Loucy (cell line): Measurements from ENCODE around the gene LRBA.

Experiments used
- CTCF ChIP-seq: fragments of 200-600 bp; sonication (generic); conservative IDR thresholded peaks from 2 replicates; pipeline ENCODE4 v1.5.1; 2014; ENCODE audit warnings: mild to moderate bottlenecking, antibody characterized with exemption, low read length
- EZH2phosphoT487 ChIP-seq: fragments of 200-600 bp; IDR thresholded peaks from 2 replicates; pipeline ENCODE4 v1.6.1; 2018; ENCODE audit warnings: antibody characterized with exemption, mild to moderate bottlenecking, moderate library complexity, borderline replicate concordance

- no peak for TF ChIP-seq CTCF
- TF ChIP-seq EZH2phosphoT487: no peak
Measured at GRCh38 chr4:150510176-150510865, 504.8 kb downstream of the LRBA start.
